Measurements from ENCODE around the gene HNRNPLL. TPM values are rescaled to one million over a fixed set of nuclear protein-coding genes. Genes with fewer than 3 reads are reported as not detected.

HNRNPLL gene
- total RNA-seq, 1 donor from 2014 or later, result 67.7 TPM

Other genes with a start within 250 kb of the HNRNPLL start
- gene ATL2, start 225.7 kb downstream of the HNRNPLL start, total RNA-seq, result 57.1 and 57.7 TPM in 2 replicates
- 42.1 and 43.0 TPM in 2 replicates for gene GALM, start 63.2 kb upstream of the HNRNPLL start, total RNA-seq
- gene SRSF7, start 148.4 kb upstream of the HNRNPLL start, total RNA-seq, result 401 and 406 TPM in 2 replicates
- gene GEMIN6, start 175.3 kb upstream of the HNRNPLL start, total RNA-seq, result 29.9 and 33.6 TPM in 2 replicates